Esophagus muscularis mucosa (tissue), 4 donors: ENCODE data around the gene SH3BP5. TPM values are rescaled to one million over a fixed set of nuclear protein-coding genes. Genes with fewer than 3 reads are reported as not detected.

ENCODE experiments used
- DNase-seq: peaks from one replicate; pipeline ENCODE4 v3.0.0-alpha.2; 2017; ENCODE audit errors: extremely low spot score
- H3K27ac ChIP-seq, 4 donors: fragments of 200-600 bp; sonication (generic); replicated peaks in 1 of 4; 1 replicate in 3 of 4; 2 replicates in 1 of 4; pipeline ENCODE4 v1.5.1; 2016 to 2019; ENCODE audit warnings: mild to moderate bottlenecking in 1 of 4
- H3K27me3 ChIP-seq, 4 donors: fragments of 200-600 bp; sonication (generic); one replicate each; pipeline versions ENCODE4 v1.5.1 to v1.6.0; 2016 to 2019
- H3K36me3 ChIP-seq, 4 donors: fragments of 200-600 bp; sonication (generic); one replicate each; pipeline ENCODE4 v1.5.1; 2016 to 2019
- H3K4me1 ChIP-seq, 4 donors: fragments of 200-600 bp; sonication (generic); one replicate each; pipeline ENCODE4 v1.5.1; 2016 to 2019
- H3K4me3 ChIP-seq, 4 donors: fragments of 200-600 bp; sonication (generic); 1 replicate in 2 of 4; 2 replicates in 2 of 4; pipeline ENCODE4 v1.5.1; 2016 to 2019; ENCODE audit warnings: mild to moderate bottlenecking in 4 of 4, moderate library complexity in 1 of 4
- H3K9me3 ChIP-seq, 4 donors: fragments of 200-600 bp; sonication (generic); 1 replicate in 3 of 4; 2 replicates in 1 of 4; pipeline ENCODE4 v1.5.1; 2016 to 2019
- EP300 ChIP-seq: sonication (generic); formaldehyde crosslinking; IDR thresholded peaks from one replicate; pipeline ENCODE4 v1.6.1; 2017; ENCODE audit warnings: antibody characterized with exemption
- POLR2A ChIP-seq: fragments of 450-650 bp; IDR thresholded peaks from one replicate; pipeline ENCODE4 v1.6.1; 2017; ENCODE audit warnings: antibody characterized with exemption, moderate library complexity, mild to moderate bottlenecking, low read depth
- POLR2AphosphoS5 ChIP-seq, 2 donors: sonication (generic); formaldehyde crosslinking; IDR thresholded peaks; one replicate each; pipeline ENCODE4 v1.6.1; 2017; ENCODE audit warnings: antibody characterized with exemption in 2 of 2
- WGBS: methylation state at CpG from one replicate; pipeline ENCODE4 v1.1.5; 2018; 5-methylcytosine and 5-hydroxymethylcytosine counted together
- intact Hi-C: fragments of 100-400 bp; cut with DNase I; formaldehyde crosslinking; loops from one replicate; pipeline ENCODE4 v1.15.1; 2023
- total RNA-seq, 4 donors: library from RNA; depleted of rRNA; stranded (reverse); fragments of >200 nt; gene quantifications; one replicate each; pipeline versions ENCODE4 v1.1.0 to v1.2.1, GENCODE V29; 2016
- TF ChIP-seq, protein P1 (sequence below), 3 experiments: fragments of 200-600 bp in 2 of 3; fragments of 450-650 bp in 1 of 3; sonication (generic) in 2 of 3; IDR thresholded peaks; one replicate each; pipeline ENCODE4 v1.5.1; 2017 to 2019; ENCODE audit warnings: antibody characterized with exemption in 3 of 3, mild to moderate bottlenecking in 2 of 3, moderate library complexity in 1 of 3

Gene SH3BP5
- total RNA-seq, 4 donors from 2014 or later, result 26.2 to 56.5 (median 38.2) TPM

DNA sequence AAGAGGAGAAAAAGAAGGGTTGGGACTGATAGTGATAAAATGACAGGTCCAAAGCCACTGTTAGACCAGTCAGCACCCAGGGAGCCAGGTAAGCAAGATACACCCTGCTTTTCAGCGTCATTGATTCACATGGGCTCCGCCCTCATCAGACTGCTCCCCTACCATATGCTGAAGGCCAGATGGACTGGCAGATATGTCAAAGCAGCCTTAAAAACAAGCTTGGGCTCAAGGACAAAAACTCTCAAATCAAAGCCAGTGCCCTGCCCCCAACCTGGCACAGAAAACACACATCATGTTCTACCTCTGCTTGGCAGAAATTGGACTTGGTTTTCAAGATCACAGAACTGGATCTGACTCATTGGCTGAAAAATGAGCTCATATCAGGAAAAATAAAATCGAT lies 33.4 kb downstream of the SH3BP5 start:
- H3K9me3 ChIP-seq, result no peaks in the 10 kb centered on the region
- no peak for DNase-seq
- no peak overlapping the region for H3K4me3 ChIP-seq
- intact Hi-C loops, result no loop called here
- H3K36me3 ChIP-seq, result peaks cover 0 to 19% (median 8%) of the 10 kb centered on the region in 4 donors
- peaks cover 9 to 42% (median 27%) of the 10 kb centered on the region in 4 donors for H3K4me1 ChIP-seq
- 80% methylated on average over 3 of the region's 3 CpGs for WGBS
- H3K27ac ChIP-seq, result no peak overlapping the region
- TF ChIP-seq, protein P1, sequence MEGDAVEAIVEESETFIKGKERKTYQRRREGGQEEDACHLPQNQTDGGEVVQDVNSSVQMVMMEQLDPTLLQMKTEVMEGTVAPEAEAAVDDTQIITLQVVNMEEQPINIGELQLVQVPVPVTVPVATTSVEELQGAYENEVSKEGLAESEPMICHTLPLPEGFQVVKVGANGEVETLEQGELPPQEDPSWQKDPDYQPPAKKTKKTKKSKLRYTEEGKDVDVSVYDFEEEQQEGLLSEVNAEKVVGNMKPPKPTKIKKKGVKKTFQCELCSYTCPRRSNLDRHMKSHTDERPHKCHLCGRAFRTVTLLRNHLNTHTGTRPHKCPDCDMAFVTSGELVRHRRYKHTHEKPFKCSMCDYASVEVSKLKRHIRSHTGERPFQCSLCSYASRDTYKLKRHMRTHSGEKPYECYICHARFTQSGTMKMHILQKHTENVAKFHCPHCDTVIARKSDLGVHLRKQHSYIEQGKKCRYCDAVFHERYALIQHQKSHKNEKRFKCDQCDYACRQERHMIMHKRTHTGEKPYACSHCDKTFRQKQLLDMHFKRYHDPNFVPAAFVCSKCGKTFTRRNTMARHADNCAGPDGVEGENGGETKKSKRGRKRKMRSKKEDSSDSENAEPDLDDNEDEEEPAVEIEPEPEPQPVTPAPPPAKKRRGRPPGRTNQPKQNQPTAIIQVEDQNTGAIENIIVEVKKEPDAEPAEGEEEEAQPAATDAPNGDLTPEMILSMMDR (IDR thresholded peaks at IDR 0.05), result no peak
- TF ChIP-seq EP300, result no peak
- no peaks in the 10 kb centered on the region for H3K27me3 ChIP-seq

DNA sequence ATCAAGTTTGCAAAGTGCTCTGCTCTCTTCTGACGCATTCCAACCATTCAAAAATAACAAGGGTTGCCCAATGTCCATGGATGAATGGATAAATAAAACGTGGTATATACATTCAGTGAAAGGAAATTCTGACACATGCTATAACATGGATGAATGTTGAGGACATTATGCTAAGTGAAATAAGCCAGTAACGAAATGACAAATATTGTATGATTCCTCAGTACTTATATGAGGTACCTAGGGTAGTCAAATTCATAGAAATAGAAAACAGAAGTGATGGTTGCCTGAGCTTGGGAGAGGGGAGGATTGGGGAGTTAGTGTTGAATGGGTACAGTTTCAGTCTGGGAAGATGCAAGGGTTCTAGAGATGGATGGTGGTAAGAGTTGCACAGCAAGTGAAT lies 33.9 kb downstream of the SH3BP5 start:
- Histone ChIP-seq H3K9me3 (no peaks in the 10 kb centered on the region), H3K27ac (no peak overlapping the region), H3K36me3 (peaks cover 0 to 13% (median 5%) of the 10 kb centered on the region in 4 donors), H3K4me3 (no peak overlapping the region), H3K27me3 (no peaks in the 10 kb centered on the region), H3K4me1 (peaks cover 11 to 46% (median 29%) of the 10 kb centered on the region in 4 donors)
- intact Hi-C loops, result no loop called here
- WGBS, result 87% methylated on average over 3 of the region's 3 CpGs
- TF ChIP-seq POLR2AphosphoS5 (IDR thresholded peaks at IDR 0.05) (no peak), EP300 (no peak), POLR2A (no peak)
- TF ChIP-seq, protein P1 (IDR thresholded peaks at IDR 0.05), result no peak
- no peak for DNase-seq

DNA sequence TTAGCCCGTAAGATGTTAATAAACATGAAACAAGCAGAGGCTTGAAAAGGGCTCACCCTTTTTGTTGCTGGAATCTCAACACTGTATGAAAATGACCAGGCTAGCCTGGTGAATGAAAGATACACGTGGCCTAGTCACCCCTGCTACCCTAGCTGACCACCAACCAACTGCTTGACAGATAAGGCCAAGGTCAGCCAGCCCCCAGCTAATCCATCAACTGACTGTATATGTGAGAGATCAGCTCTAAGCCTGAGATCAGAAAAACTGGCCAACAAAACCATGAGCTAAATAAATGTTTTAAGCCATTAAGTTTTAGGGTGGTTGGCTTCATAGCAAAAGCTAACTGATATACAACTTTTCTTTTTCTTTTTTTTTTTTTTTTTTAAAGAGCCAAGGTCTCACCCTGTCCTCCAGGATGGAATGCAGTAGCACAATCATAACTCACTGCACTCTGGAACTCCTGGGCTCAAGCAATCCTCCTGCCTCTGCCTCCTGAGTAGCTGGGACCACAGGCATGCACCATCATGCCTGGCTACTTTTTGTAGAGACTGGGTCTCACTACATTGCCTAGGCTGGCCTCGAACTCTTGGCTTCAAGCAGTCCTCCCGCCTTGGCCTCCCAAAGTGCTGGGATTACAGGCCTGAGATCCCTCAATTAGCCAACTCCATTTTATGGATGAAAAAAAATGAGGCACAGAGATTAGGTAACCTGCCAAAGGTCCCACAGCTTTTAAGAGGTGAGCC lies 34.6 kb downstream of the SH3BP5 start:
- Histone ChIP-seq H3K27ac (no peak overlapping the region), H3K4me1 (peaks cover 18 to 53% (median 35%) of the 10 kb centered on the region in 4 donors)

DNA sequence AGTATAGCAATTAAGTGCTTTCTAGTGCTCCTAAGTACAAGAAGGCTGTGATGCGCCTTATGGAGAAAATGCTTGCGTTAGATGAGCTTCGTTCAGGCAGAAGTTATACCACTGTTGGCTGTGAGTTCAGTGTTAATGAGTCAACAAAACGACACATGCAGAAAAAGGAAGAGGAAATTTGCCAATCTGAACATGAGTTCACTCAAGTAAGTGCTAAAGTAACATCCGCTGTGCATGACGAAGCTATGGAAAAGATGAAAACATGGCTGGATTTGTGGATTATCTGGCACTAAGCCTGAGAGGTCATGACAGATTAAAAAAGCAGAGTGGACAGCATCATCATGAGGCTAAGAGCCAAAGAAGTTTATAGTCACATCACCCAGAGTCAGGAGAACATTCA lies 36.9 kb downstream of the SH3BP5 start:
- no peak for DNase-seq
- intact Hi-C loops, result no loop called here
- Histone ChIP-seq H3K4me1 (peaks cover 33 to 63% (median 48%) of the 10 kb centered on the region in 4 donors), H3K27me3 (no peaks in the 10 kb centered on the region), H3K27ac (peak overlapping the region; percentile 64 to 78 (median 74)), H3K9me3 (no peaks in the 10 kb centered on the region), H3K36me3 (no peaks in the 10 kb centered on the region), H3K4me3 (no peak overlapping the region)
- 60% methylated on average over 6 of the region's 6 CpGs for WGBS
- TF ChIP-seq POLR2AphosphoS5 (IDR thresholded peaks at IDR 0.05) (peak; percentile 58 to 66), POLR2A (no peak), EP300 (no peak)
- TF ChIP-seq, protein P1 (IDR thresholded peaks at IDR 0.05), result no peak

More for the DNA sequence above, 34.6 kb downstream of the SH3BP5 start:
- intact Hi-C loops, result no loop called here
- no peaks in the 10 kb centered on the region for H3K27me3 ChIP-seq
- H3K4me3 ChIP-seq, result no peak overlapping the region
- no peak for DNase-seq
- TF ChIP-seq POLR2AphosphoS5 (IDR thresholded peaks at IDR 0.05) (no peak), EP300 (no peak), POLR2A (no peak)
- TF ChIP-seq, protein P1 (IDR thresholded peaks at IDR 0.05), result no peak
- 77% methylated on average over 4 of the region's 4 CpGs for WGBS
- H3K36me3 ChIP-seq, result peaks cover 0 to 8% (median 3%) of the 10 kb centered on the region in 4 donors
- H3K9me3 ChIP-seq, result no peaks in the 10 kb centered on the region
